HFFc6 (cell line): ENCODE measurements around the gene MAP2K3. TPM values are rescaled to one million over a fixed set of nuclear protein-coding genes. Genes with fewer than 3 reads are reported as not detected.
"Not testable (repeated sequence)": the region's sequence is repeated elsewhere in the genome, so short reads cannot be mapped to it uniquely, and the experiment has no call there.

Experiments used
- DNase-seq: peaks from one replicate; pipeline ENCODE4 v3.0.0-alpha.2; 2018
- H3K27ac Mint-ChIP-seq: 2 replicates; pipeline ENCODE4 v1.8.0; 2020; ENCODE audit warnings: mild to moderate bottlenecking, mixed read lengths
- H3K27me3 Mint-ChIP-seq: 2 replicates; pipeline ENCODE4 v1.8.0; 2021; ENCODE audit warnings: mild to moderate bottlenecking, moderate library complexity, mixed read lengths; ENCODE audit not compliant: insufficient read depth
- H3K36me3 Mint-ChIP-seq: 2 replicates; pipeline ENCODE4 v1.8.0; 2021; ENCODE audit warnings: low read depth, mixed read lengths
- H3K4me1 Mint-ChIP-seq: 2 replicates; pipeline ENCODE4 v1.8.0; 2020; ENCODE audit warnings: low read depth, mixed read lengths
- H3K4me3 Mint-ChIP-seq: 2 replicates; pipeline ENCODE4 v1.8.0; 2020; ENCODE audit warnings: mild to moderate bottlenecking, moderate library complexity, mixed read lengths
- H3K9me3 Mint-ChIP-seq: 2 replicates; pipeline ENCODE4 v1.8.0; 2020; ENCODE audit warnings: mild to moderate bottlenecking, mixed read lengths
- total RNA-seq, 6 experiments: library from RNA; stranded (reverse); fragmentation: NEBNext Ultra II Directional; extraction: Animal tissue kit (Norgen Biotek cat#: 25700); gene quantifications; 2 replicates in 1 of 6; 3 replicates in 5 of 6; pipeline ENCODE4 v1.2.3, GENCODE V29; 2021
- TF ChIP-seq, protein P1 (sequence below): fragments of 200-600 bp; sonication (generic); IDR thresholded peaks from 2 replicates; pipeline ENCODE4 v1.5.0; 2021; ENCODE audit warnings: antibody characterized with exemption, mild to moderate bottlenecking

MAP2K3 gene
- total RNA-seq, 6 experiments from 2014 or later = 177 to 221 (median 184) TPM

DNA sequence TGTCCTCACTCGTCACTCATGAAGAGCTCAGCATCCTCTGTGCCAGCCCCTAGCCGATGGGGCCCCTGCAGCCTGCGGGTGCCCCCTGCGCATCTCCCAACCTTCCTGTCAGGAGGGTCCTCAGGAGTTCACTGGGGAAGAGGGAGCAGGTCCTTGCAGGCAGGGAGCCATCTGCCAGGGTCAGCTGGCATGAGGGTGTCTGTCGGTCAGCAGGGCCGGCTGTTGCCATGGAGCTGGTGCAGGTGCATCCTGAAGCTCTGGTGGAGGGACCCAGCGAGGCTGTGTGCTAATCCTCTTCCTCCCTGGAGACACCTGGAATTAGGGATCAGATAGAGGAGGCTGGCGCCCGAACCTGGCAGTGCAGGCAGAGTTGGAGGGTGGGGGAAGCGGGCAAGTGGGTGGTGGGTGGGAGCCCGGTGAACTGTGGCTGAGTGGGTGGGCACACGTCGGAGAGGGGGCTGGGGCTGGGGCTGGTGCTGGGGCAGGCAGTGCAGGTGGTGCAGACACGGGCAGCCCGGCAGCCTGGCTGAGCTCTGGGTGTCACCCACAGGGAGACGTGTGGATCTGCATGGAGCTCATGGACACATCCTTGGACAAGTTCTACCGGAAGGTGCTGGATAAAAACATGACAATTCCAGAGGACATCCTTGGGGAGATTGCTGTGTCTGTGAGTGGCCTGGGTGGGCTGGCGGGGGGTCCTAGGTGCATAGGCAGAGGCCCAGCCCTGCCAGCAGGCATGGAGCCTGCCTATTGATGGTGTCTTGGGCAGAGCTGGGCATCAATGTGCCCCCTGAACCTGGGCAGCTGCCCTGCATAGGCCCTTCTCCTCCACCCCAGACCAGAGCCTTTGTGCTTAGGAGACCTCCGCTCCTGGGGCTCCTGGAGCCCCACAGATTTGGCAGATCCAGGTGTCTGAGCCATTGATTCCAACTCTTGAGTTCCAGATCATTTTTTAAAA is 17.4 kb downstream of the MAP2K3 start:
- Mint-ChIP-seq H3K27ac (no peak overlapping the region), H3K4me1 (peaks cover 16% of the 10 kb centered on the region), H3K27me3 (peaks cover 13% of the 10 kb centered on the region), H3K36me3 (peaks cover 20% of the 10 kb centered on the region), H3K9me3 (peaks cover 23% of the 10 kb centered on the region), H3K4me3 (no peak overlapping the region)
- DNase-seq = no peak
- TF ChIP-seq, protein P1, sequence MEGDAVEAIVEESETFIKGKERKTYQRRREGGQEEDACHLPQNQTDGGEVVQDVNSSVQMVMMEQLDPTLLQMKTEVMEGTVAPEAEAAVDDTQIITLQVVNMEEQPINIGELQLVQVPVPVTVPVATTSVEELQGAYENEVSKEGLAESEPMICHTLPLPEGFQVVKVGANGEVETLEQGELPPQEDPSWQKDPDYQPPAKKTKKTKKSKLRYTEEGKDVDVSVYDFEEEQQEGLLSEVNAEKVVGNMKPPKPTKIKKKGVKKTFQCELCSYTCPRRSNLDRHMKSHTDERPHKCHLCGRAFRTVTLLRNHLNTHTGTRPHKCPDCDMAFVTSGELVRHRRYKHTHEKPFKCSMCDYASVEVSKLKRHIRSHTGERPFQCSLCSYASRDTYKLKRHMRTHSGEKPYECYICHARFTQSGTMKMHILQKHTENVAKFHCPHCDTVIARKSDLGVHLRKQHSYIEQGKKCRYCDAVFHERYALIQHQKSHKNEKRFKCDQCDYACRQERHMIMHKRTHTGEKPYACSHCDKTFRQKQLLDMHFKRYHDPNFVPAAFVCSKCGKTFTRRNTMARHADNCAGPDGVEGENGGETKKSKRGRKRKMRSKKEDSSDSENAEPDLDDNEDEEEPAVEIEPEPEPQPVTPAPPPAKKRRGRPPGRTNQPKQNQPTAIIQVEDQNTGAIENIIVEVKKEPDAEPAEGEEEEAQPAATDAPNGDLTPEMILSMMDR = no peak

DNA sequence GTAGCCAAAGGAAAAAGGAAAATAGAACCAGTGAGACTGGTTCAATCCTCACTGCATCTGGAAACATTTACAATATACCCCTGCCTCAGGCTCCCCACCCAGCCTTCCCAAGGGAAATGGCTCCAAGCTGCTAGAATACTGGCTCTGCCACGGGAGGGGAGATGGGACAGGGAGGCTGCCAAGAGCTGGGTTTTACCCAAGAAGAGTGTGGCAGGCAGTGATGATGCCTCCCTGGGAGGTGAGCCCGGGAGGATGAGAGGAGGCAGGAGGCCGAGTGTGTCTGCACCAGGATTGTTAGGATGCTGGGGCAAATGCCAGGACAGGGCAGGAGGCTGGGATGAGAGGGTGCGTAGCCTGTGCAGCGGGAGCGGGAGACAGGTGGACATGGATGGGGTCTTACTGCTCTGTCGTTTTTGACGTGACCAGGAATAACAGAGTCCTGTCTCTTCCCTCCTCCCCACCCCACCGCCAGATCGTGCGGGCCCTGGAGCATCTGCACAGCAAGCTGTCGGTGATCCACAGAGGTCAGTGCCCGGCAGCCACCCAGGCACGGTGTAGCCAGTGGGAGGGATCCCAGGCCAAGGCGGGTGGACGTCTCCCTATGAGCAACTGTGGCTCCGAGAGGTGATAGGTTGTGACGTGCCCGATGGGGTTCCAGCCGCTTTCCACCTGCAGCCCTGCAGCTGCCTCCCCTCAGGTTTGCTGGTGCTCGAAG is 18.4 kb downstream of the MAP2K3 start:
- Mint-ChIP-seq H3K9me3 (peaks cover 23% of the 10 kb centered on the region), H3K27me3 (peaks cover 13% of the 10 kb centered on the region), H3K4me1 (peaks cover 17% of the 10 kb centered on the region), H3K27ac (no peak overlapping the region), H3K36me3 (peaks cover 20% of the 10 kb centered on the region), H3K4me3 (no peak overlapping the region; the same call in 1 of the 2 replicates)
- TF ChIP-seq, protein P1 = no peak
- DNase-seq = no peak

DNA sequence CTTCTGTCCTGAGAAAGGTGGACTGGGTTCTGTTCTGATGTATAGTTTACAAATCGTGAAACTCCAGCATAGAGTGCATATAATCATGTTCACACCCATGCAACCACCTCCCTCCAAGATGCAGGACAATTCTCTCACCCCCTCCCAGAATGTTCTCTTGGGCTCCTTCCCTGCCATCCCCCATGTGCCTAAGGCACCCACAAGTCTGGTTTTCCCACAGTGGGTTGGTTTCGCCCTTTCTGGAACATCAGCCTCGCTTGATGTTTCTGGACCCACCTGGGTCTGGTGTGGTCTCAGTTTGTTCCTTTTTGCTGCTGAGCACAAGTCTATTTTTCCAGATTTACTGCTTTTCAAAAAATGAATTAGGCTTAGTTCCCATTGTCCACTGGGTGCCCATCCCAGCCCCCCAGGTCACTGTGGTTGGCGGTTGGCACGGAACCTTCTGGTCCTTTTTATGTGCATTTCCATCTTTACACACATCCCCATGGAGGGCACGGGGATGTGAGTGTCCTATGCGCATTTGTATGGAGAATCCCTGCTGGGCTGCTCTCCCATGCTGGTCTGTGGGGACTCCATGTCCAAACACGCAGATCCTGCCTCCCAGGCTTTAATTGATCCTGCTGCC is 19.0 kb downstream of the MAP2K3 start:
- Mint-ChIP-seq H3K36me3 (peaks cover 24% of the 10 kb centered on the region), H3K27me3 (peaks cover 13% of the 10 kb centered on the region), H3K4me1 (peaks cover 17% of the 10 kb centered on the region), H3K9me3 (peaks cover 23% of the 10 kb centered on the region), H3K4me3 (no peak overlapping the region), H3K27ac (no peak overlapping the region)
- TF ChIP-seq, protein P1 = no peak
- DNase-seq = no peak

DNA sequence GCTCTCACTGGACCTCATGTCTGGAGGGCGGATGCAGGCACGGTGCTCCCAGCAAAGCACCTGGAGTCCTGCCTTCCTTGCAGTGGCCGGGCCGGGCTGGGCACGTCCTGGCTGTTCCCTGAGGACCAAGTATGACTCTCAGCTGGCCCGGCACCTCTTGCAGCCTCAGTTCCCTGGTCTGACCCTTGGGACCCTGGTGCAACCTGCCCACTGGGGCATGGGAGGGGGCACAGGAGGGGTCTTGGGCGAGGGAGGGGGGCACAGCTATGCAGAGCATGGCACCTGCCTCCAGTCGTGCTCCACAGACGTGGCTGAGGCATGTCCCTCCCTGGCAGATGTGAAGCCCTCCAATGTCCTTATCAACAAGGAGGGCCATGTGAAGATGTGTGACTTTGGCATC is 19.6 kb downstream of the MAP2K3 start:
- TF ChIP-seq, protein P1 = no peak
- DNase-seq = no peak
- Mint-ChIP-seq H3K27me3 (peaks cover 13% of the 10 kb centered on the region), H3K27ac (0 out of 2 replicates have a peak overlapping the region, but pooled peaks have one; percentile 5), H3K4me3 (no peak overlapping the region), H3K9me3 (peaks cover 23% of the 10 kb centered on the region), H3K36me3 (peaks cover 29% of the 10 kb centered on the region), H3K4me1 (peaks cover 17% of the 10 kb centered on the region)

DNA sequence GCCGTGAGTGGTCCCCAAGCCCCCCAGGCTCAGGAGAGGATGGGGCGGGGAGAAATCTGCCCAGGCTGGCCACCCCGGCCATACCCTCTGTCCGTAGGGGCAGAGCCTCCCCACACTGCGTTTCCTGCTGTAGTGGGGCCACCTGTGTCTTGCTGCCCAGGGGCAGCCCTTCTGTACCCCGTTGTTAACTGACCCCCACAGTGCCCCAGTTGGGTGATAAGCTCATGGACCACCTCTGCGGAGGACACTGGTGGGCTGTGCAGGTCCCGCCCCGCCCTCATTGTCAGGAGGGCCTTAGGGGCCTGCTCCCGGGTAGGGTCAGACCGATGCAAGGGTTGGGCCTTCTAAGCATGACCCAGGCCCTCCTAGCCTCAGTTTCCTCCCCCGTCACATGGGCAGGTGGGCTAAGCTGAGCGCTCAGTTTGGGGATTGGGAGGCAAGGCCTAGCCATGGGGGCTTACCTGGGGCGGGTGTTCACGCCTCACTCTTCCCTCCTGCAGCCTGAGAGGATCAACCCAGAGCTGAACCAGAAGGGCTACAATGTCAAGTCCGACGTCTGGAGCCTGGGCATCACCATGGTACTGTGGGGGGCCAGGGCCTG is 20.1 kb downstream of the MAP2K3 start:
- Mint-ChIP-seq H3K27ac (0 out of 2 replicates have a peak overlapping the region, but pooled peaks have one; percentile 5), H3K36me3 (peaks cover 28% of the 10 kb centered on the region), H3K9me3 (peaks cover 23% of the 10 kb centered on the region), H3K27me3 (peaks cover 13% of the 10 kb centered on the region), H3K4me1 (peaks cover 17% of the 10 kb centered on the region)
- DNase-seq, H3K4me3 Mint-ChIP-seq: not testable (repeated sequence)

DNA sequence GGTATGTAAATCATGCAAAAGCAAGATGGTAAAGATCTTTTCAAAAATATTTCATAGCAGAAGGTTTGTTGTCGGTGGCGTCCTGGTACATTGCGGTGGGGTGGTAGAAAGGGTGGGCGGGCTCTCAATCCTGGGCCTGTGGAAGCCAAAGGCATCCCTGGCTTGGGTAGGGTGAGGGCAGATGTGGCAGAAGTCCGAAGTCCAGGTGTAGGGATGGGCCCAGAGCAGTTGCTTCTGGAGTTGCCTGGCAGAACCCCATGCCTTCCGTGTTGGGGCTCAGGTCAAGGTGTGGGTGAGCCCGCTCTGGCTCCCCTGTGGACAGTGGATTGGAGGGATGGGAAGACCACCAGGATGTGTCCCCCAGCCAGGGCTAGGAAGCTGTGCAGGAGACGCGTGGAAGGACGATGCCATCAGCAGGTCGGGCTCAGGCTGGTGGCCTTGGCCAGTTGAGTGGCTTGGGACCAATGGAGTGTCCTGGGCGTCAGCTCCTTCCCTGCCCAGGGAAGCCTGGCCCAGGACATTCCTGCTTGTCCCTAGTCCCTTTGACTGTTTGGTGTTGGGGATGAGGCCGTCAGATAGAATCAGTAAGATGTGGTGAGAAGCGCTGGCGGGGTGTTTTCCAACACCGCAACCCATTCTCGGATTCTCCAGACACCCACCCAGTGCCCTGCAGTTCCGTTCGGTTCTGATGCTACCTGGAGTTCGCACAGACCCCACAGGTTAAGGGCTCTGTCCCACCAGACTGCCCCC is 21.1 kb downstream of the MAP2K3 start:
- peaks cover 32% of the 10 kb centered on the region for H3K36me3 Mint-ChIP-seq
- not testable (repeated sequence) for H3K27ac Mint-ChIP-seq

DNA sequence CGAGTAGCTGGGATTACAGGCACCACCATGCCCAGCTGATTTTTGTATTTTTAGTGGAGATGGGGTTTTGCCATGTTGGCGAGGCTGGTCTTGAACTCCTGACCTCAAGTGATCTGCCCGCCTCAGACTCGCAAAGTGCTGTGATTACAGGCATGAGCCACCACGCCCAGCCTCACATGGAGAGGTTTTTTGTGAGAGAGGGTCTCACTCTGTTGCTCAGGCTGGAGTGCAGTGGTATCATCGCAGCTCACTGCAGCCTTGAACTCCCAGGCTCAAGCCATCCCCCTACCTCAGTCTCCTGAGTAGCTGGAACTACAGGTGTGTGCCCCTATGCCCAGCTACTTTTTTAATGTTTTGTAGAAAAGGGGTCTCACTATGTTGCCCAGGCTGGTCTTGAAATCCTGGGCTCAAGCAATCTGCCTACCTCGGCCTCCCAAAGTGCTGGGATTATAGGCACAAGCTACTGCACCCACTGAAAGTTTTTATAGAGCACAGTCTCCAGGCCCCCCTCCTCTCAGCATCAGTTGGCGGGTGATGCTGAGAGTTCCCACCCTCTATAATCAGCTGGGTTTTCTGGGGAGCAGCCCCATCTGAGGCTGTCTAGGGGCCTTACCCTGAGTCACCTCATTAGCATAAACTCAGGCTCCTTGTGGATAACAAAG is 22.2 kb downstream of the MAP2K3 start:
- not testable (repeated sequence) for DNase-seq, H3K4me3 Mint-ChIP-seq, H3K27me3 Mint-ChIP-seq, H3K9me3 Mint-ChIP-seq
- Mint-ChIP-seq H3K4me1 (peaks cover 17% of the 10 kb centered on the region), H3K36me3 (peaks cover 30% of the 10 kb centered on the region), H3K27ac (peak overlapping the region; percentile 51)

More for the DNA sequence above, 21.1 kb downstream of the MAP2K3 start:
- Mint-ChIP-seq H3K27me3 (peaks cover 13% of the 10 kb centered on the region), H3K9me3 (peaks cover 16% of the 10 kb centered on the region), H3K4me3 (peak overlapping the region; percentile 30; the same call in 1 of the 2 replicates), H3K4me1 (peaks cover 17% of the 10 kb centered on the region)
- not testable (repeated sequence) for DNase-seq

DNA sequence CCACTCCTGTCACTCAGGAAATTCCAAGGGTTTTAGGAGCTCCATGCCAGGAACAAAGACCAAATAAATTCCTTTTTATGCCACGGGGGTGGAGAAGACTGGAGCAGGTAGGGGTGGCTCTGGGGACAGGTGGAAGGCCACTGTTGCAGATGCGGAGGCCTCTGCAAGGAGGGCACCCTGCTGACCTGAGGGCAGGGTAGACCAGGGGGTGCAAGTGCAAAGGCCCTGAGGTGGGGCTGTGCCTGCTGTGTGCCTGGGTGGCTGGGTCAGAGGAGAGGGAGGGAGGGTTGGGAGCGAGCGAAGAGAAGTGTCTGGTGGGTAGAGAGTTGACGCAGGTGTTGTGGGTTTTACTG is 22.7 kb downstream of the MAP2K3 start:
- H3K36me3 Mint-ChIP-seq = peaks cover 30% of the 10 kb centered on the region
- H3K4me3 Mint-ChIP-seq = not testable (repeated sequence)

More for the DNA sequence above, 22.7 kb downstream of the MAP2K3 start:
- peak overlapping the region; percentile 51 for H3K27ac Mint-ChIP-seq
- not testable (repeated sequence) for DNase-seq, H3K9me3 Mint-ChIP-seq, H3K27me3 Mint-ChIP-seq
- H3K4me1 Mint-ChIP-seq = peaks cover 17% of the 10 kb centered on the region
